Fibroblast of the aortic adventitia (primary cell): ENCODE results near the gene ISX. TPM values are rescaled to one million over a fixed set of nuclear protein-coding genes. Genes with fewer than 3 reads are reported as not detected.

Experiments used
- DNase-seq: peaks from one replicate; pipeline ENCODE4 v3.0.0-alpha.2; 2010; ENCODE audit warnings: low read depth
- H3K4me3 ChIP-seq: 2 replicates; pipeline ENCODE4 v1.5.1; 2011; ENCODE audit warnings: low read depth, mild to moderate bottlenecking, control low read depth, low read length, moderate library complexity
- CTCF ChIP-seq: IDR thresholded peaks from 2 replicates; pipeline ENCODE4 v1.5.1; 2011; ENCODE audit warnings: mild to moderate bottlenecking, low read length, control low read depth, inconsistent platforms; ENCODE audit not compliant: insufficient read depth
- total RNA-seq: library from RNA; depleted of rRNA; stranded (reverse); fragments of >200 nt; gene quantifications from 2 replicates; pipeline ENCODE4 v1.2.3, GENCODE V29; 2012; ENCODE audit warnings: low replicate concordance

The ISX gene
- not detected in 2 replicates for total RNA-seq

GRCh38 chr22:35065796-35066218 lies at the start of gene ISX:
TSS of gene ISX (plus strand) at chr22:35066158. CDS start at chr22:35067088, 930 bp downstream.
- no peak for TF ChIP-seq CTCF
- no peak for DNase-seq
- no peak within 1 kb of the TSS for H3K4me3 ChIP-seq

- no peak for TF ChIP-seq CTCF
- no peak overlapping the region for H3K4me3 ChIP-seq
- no peak for DNase-seq
Measured at GRCh38 chr22:35016909-35017308, 49.0 kb upstream of the ISX start.

GRCh38 chr22:35018995-35019394 lies 47.0 kb upstream of the ISX start:
- no peak for TF ChIP-seq CTCF
- no peak for DNase-seq
- no peak overlapping the region for H3K4me3 ChIP-seq

GRCh38 chr22:35020517-35020916 lies 45.4 kb upstream of the ISX start:
- no peak for DNase-seq
- no peak for TF ChIP-seq CTCF

GRCh38 chr22:35021161-35021560 lies 44.8 kb upstream of the ISX start:
- no peak for DNase-seq
- no peak overlapping the region for H3K4me3 ChIP-seq
- no peak for TF ChIP-seq CTCF

More at GRCh38 chr22:35020517-35020916, 45.4 kb upstream of the ISX start:
- no peak overlapping the region for H3K4me3 ChIP-seq

- TF ChIP-seq CTCF, result no peak
- DNase-seq, result no peak
- no peak overlapping the region for H3K4me3 ChIP-seq
Measured at GRCh38 chr22:35022291-35022690, 43.7 kb upstream of the ISX start.

- no peak overlapping the region for H3K4me3 ChIP-seq
- DNase-seq, result peak; percentile 4
- TF ChIP-seq CTCF, result peak; percentile 57
Measured at GRCh38 chr22:35023692-35024363, 42.1 kb upstream of the ISX start.
